ENCODE data around the gene ANKRD53.

The ANKRD53 gene

GRCh38 chr2:70964596-70965386, 13.6 kb upstream of the ANKRD53 start:
- no peak for DNase-seq (ENCODE audit: low read depth, low spot score)

DNA sequence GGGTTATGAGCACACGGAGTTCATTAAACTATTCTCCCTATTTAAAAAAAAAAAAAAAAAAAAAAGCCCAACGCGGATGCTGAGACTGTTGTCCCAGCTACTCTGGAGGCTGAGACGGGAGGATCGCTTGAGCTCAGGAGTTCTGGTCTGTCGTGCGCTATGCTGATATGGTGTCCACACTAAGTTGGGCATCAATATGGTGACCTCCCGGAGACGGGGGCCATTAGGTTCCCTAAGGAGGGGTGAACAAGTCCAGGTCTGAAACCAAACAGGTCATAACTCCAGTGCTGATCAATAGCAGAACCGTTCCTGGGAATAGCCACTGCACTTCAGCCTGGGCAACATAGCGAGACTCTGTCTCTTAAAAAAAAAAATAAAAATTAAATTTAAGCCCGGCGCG, 12.9 kb upstream of the ANKRD53 start:
- DNase-seq (ENCODE audit: low read depth, low spot score) = no peak

DNA sequence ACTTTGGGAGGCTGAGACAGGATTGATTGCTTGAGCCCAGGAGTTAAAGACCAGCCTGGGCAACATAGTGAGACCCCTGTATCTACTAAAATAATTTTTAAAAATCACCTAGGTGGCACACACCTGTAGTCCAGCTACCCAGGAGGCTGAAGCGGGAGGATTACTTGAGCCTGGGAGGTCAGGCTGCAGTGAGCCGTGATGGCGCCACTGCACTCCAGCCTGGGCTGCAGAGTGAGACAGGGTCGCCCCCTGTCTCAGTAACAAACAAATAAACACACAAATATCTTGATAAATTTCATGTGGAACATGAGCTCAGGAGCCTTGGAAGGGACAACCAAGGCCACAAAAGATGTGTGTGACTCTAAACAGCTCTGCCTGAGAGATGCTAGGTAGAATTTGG, 11.7 kb upstream of the ANKRD53 start:
- no peak for DNase-seq (ENCODE audit: low read depth, low spot score)

DNA sequence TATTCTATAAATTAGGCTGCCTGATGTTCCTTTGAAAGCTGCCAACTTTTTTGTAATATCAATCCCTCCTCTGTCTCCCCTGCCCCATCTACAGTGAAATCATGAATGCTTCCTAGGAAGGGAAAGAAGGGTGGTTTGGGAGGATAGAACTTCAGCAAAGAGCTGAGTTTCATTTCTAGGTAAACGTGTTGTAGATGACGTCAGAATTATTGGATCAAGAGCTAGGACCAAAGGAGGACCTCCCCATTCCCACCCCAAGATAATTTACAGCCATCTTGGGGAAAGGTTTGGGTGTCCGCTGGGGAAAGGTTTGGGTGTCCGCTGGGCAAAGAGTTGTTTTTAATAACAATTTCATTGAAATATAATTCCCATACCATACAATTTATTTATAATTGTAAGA, 11.2 kb upstream of the ANKRD53 start:
- no peak for DNase-seq (ENCODE audit: low read depth, low spot score)

GRCh38 chr2:70974592-70974991, 3.8 kb upstream of the ANKRD53 start:
- DNase-seq (ENCODE audit: low read depth, low spot score) = no peak

- DNase-seq (ENCODE audit: low read depth, low spot score) = no peak
Observed at GRCh38 chr2:70975237-70975636, 3.2 kb upstream of the ANKRD53 start.

GRCh38 chr2:70977605-70978205, 725 bp upstream of the ANKRD53 start:
- no peak for DNase-seq (ENCODE audit: low read depth, low spot score)

GRCh38 chr2:70979180-70979488, 704 bp downstream of the ANKRD53 start:
- no peak for DNase-seq (ENCODE audit: low read depth, low spot score)

- no peak for DNase-seq (ENCODE audit: low read depth, low spot score)
Observed at GRCh38 chr2:70979626-70980025, 1.2 kb downstream of the ANKRD53 start.

GRCh38 chr2:70981421-70981820, 3.0 kb downstream of the ANKRD53 start:
- no peak for DNase-seq (ENCODE audit: low read depth, low spot score)

DNA sequence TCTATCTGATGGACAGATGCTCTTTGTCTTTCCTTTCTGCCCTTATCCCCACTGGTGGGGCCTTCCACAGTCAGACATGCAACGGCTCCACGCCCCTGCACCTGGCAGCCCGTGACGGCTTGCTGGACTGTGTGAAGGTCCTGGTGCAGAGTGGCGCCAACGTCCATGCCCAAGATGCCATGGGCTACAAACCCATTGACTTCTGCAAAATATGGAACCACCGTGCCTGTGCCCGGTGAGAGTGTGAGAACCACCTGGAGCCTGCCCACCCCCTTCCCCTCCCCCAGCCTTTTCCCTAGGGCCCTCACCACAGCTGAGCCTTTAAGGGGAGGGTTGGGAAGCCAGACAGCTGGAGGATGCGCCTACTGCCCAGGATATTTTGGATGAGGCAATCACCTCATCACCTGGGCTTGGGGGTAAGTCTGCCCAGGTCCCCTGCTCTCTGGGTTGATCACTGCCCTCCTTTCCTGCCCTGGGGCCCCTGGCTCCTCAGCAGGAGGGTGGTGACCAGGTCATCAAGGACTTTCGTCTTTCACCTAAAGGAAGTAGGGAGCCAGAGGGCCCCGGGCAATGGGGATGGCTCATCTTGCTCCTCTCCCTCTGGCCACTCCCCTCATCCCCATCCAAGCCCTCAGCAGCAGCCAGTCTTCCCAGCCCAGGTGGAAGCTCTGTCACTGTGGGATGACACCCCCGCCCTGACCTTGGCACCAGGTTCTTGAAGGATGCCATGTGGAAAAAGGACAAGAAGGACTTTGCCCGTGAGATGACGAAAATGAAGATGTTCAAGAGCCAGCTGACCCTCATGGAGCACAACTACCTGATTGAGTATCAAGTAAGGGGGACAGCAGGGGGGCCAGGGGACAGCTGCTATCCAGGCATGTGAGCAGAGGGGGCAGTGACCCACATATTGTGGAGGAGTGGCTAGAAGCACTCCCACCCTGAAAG, 3.7 kb downstream of the ANKRD53 start:
- DNase-seq (ENCODE audit: low read depth, low spot score) = no peak

GRCh38 chr2:70982971-70983370, 4.5 kb downstream of the ANKRD53 start:
- no peak for DNase-seq (ENCODE audit: low read depth, low spot score)

DNA sequence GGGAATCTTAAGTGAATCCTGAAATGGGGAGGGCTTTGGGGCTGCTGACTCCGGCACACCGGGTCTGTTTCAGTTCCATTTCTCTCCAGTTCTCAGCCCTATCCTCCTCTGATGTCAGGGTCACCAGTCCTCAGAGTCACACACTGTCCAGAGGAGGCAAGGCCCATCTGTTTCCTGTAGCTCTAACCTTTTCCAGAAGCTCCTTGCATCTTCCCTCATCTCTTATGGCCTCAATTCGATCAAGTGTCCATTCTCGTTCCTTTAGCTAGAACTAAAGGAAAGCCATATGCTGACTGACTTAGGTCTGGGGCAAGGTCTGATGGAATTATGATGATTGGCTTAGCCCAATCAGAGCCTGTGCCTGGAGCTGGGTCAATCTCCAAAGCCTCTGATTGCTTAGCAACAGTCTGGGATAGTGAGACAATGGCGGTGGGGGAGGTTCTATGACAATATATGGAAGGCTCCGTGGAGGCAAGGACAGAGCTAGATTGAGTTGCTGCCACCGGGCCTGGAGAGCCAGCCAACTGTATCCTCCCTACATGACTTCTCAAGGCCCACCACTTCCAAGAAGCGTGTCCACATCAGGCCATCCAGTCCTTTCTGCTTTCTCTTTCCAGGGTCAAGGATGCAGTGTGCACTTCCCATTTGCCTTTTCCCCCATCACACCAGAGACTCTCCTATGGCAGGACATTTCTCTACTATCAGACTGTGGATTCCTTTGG, 5.2 kb downstream of the ANKRD53 start:
- no peak for DNase-seq (ENCODE audit: low read depth, low spot score)

- DNase-seq (ENCODE audit: low read depth, low spot score) = no peak
Observed at GRCh38 chr2:70984228-70984575, 5.8 kb downstream of the ANKRD53 start.

- no peak for DNase-seq (ENCODE audit: low read depth, low spot score)
Observed at GRCh38 chr2:70984576-70985282, 6.3 kb downstream of the ANKRD53 start.

GRCh38 chr2:70985283-70985688, 6.9 kb downstream of the ANKRD53 start:
- no peak for DNase-seq (ENCODE audit: low read depth, low spot score)

DNA sequence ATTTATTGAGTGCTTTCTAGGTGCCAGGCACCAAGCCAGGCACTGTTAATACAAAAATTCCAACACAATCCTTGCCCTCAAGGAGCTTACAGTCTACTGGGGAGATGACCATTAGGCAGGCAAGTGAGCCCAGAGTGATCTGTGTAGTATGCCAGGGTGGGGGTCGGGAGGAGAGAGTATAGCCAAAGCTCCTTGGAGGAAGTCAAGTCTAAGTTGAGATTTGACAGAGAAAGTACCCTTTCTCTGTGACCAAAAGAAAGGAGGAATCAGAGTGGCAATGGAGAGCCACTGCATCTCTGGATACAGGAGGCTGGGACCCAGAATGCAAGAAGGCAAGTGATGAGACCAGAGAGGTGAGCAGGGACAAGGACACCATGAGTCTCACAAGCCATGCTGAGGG, 7.5 kb downstream of the ANKRD53 start:
- no peak for DNase-seq (ENCODE audit: low read depth, low spot score)

DNA sequence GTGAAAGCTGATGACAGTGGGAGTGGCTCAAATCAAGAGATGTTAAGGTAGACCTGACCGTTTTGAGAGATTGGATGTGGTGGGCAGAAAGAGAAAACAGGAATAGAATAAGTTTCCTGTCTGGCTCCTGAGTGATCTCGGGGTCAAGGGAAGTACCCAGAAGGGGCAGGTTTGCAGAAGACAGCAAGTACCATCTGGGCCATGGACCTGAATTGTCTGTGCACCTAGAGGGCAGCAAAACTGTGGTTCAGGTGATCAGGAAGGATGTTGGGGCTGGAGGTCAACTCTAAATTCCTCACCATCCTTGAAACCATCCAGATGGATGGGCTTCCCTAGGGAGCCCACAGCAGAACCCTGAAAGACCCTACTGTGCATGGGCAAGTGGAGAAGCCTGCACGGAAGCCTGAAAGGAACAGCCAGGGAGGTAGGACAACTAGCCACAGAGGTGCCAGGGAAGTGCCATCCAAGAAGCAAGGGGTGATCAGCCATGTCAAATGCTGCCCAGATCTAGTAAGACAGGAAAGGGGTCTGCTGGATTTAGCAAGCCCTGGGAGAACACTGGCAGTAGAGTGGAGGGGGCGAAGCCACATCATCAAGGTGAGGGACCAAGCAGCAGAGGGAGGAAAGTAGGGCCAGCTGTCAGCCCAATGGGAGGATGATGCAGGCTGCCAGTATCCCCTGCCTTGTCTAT, 8.2 kb downstream of the ANKRD53 start:
- no peak for DNase-seq (ENCODE audit: low read depth, low spot score)

- DNase-seq (ENCODE audit: low read depth, low spot score) = no peak
Observed at GRCh38 chr2:70987386-70987785, 9.0 kb downstream of the ANKRD53 start.

DNA sequence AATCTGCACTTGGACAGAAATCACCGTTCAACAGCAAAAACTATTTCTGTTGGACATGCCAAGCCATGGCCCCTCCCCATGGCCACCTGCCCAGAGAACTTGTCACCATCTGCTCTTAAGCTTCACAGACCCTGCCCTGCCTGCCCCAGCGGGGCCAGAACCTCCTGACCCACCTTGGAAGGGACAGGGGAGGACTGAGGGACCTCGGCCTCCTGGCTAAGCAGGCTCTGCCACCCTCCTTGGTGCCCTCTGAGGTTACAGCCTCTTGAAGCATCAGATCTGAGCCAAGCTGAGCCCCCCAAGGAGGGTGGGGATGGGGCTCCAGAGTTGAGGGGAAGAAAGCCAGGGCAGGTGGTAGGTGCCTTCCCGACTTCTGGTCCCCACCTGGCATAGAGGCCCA, 9.7 kb downstream of the ANKRD53 start:
- no peak for DNase-seq (ENCODE audit: low read depth, low spot score)

Data from smooth muscle cell of the brain vasculature (primary cell).